ENCODE results near the gene PML.
A peak's percentile ranks its signal among the peaks of the same experiment; 100 is the strongest.

PML gene

GRCh38 chr15:73985101-73985873, 9.2 kb upstream of the PML start:
- no peak for DNase-seq (ENCODE audit: low spot score)

GRCh38 chr15:73986055-73986775, 8.3 kb upstream of the PML start:
- no peak for DNase-seq (ENCODE audit: low spot score)

GRCh38 chr15:73986776-73987056, 7.8 kb upstream of the PML start:
- no peak for DNase-seq (ENCODE audit: low spot score)

GRCh38 chr15:73987250-73987649, 7.3 kb upstream of the PML start:
- DNase-seq (ENCODE audit: low spot score), result no peak

GRCh38 chr15:73987681-73988444, 6.7 kb upstream of the PML start:
- DNase-seq (ENCODE audit: low spot score), result no peak

- no peak for DNase-seq (ENCODE audit: low spot score)
Observed at GRCh38 chr15:73988445-73988969, 6.0 kb upstream of the PML start.

- DNase-seq (ENCODE audit: low spot score), result no peak
Observed at GRCh38 chr15:73989001-73989798, 5.3 kb upstream of the PML start.

- DNase-seq (ENCODE audit: low spot score), result no peak
Observed at GRCh38 chr15:73990250-73991005, 4.1 kb upstream of the PML start.

- no peak for DNase-seq (ENCODE audit: low spot score)
Observed at GRCh38 chr15:73991260-73991659, 3.3 kb upstream of the PML start.

- DNase-seq (ENCODE audit: low spot score), result peak; percentile 96
Observed at GRCh38 chr15:73991726-73992593, 2.6 kb upstream of the PML start, which contains the start of gene STOML1. Gene STOML1, minus strand, starts transcription at chr15:73992295. Its CDS starts 72 bp downstream, at chr15:73992223.

- DNase-seq (ENCODE audit: low spot score), result no peak
Observed at GRCh38 chr15:73992594-73992898, 2.0 kb upstream of the PML start.

- DNase-seq (ENCODE audit: low spot score), result no peak
Observed at GRCh38 chr15:73993211-73993994, 1.1 kb upstream of the PML start.

- DNase-seq (ENCODE audit: low spot score), result no peak
Observed at GRCh38 chr15:73994912-73995622, 551 bp downstream of the PML start.

- no peak for DNase-seq (ENCODE audit: low spot score)
Observed at GRCh38 chr15:73996267-73996666, 1.8 kb downstream of the PML start.

- DNase-seq (ENCODE audit: low spot score), result peak; percentile 42
Observed at GRCh38 chr15:73996939-73997338, 2.4 kb downstream of the PML start.

GRCh38 chr15:73997986-73998385, 3.5 kb downstream of the PML start:
- DNase-seq (ENCODE audit: low spot score), result no peak

GRCh38 chr15:74006774-74007639, 12.5 kb downstream of the PML start:
- no peak for DNase-seq (ENCODE audit: low spot score)

- no peak for DNase-seq (ENCODE audit: low spot score)
Observed at GRCh38 chr15:74007820-74008371, 13.4 kb downstream of the PML start.

All from CD4-positive, alpha-beta T cell treated with Interleukin-2 at 100 ng/mL for 4 hours (primary cell).